ENCODE results near the gene CISD3. TPM values are rescaled to one million over a fixed set of nuclear protein-coding genes. Genes with fewer than 3 reads are reported as not detected.

CISD3 gene
- total RNA-seq, 2 donors from 2014 or later, result 8.9 to 11.2 TPM

- no peaks in the 10 kb centered on the region for H3K9me3 Mint-ChIP-seq
- TF ChIP-seq CTCF (conservative IDR thresholded peaks at IDR 0.05), result no peak
- no peak overlapping the region for H3K27ac ChIP-seq (ENCODE audit: low read depth, low read length)
- no peak overlapping the region for H3K4me3 ChIP-seq (ENCODE audit: low read length)
- no peaks in the 10 kb centered on the region for H3K9me3 ChIP-seq (ENCODE audit: control insufficient read depth, low read length)
- H3K4me1 Mint-ChIP-seq, result no peaks in the 10 kb centered on the region
- no peaks in the 10 kb centered on the region for H3K27me3 ChIP-seq (ENCODE audit: control insufficient read depth, insufficient read depth, low read length, poor library complexity, severe bottlenecking)
- DNase-seq, result no peak
- H3K36me3 Mint-ChIP-seq (ENCODE audit: low read depth), result peaks cover 83% of the 10 kb centered on the region
- H3K4me1 ChIP-seq (ENCODE audit: control insufficient read depth, insufficient read depth, low read length), result no peaks in the 10 kb centered on the region
- H3K36me3 ChIP-seq (ENCODE audit: control insufficient read depth, insufficient read depth, low read length), result peaks cover 92% of the 10 kb centered on the region
- no peak overlapping the region for H3K27ac Mint-ChIP-seq
- no peak overlapping the region for H3K4me3 Mint-ChIP-seq
- no peak overlapping the region for H3K9ac ChIP-seq (ENCODE audit: extremely low read depth, low read length, poor library complexity, severe bottlenecking)
- no peaks in the 10 kb centered on the region for H3K27me3 Mint-ChIP-seq (ENCODE audit: insufficient read depth)
These were observed 43.1 kb downstream of the CISD3 start for GRCh38 chr17:38773258-38773657.

DNA sequence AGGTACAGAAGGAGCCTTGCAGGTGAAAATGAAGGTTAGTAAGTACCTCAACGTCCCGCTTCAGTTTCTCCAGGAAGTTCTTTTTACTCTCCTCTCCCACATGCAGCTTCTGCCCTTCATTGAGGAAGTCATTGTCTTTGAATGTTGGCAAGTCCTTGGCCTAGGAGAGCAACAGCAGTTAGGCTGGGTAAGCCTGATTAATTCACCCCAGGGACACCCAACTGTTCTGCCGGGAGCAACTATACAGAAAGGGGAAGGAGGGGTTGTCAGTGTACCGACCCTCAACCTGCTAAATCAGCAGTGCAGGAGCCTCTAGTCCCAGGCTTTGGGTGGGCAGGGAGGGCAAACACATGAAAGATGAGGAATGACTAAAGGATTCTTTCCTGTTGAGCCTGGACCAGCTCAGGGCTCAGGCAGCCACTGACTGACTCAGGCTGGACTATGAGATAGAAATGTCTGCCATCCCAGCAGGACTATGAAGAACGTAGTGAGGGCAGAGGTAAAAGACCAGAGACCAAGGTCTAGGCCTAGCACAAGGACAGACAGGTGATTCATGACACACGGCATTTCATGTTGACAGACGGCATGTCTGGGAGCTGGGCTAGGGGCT, 47.6 kb downstream of the CISD3 start:
- H3K4me1 Mint-ChIP-seq, result no peaks in the 10 kb centered on the region
- Histone ChIP-seq H3K36me3 (ENCODE audit: control insufficient read depth, insufficient read depth, low read length) (peaks cover 90% of the 10 kb centered on the region), H3K4me3 (ENCODE audit: low read length) (no peak overlapping the region), H3K4me1 (ENCODE audit: control insufficient read depth, insufficient read depth, low read length) (no peaks in the 10 kb centered on the region), H3K9ac (ENCODE audit: extremely low read depth, low read length, poor library complexity, severe bottlenecking) (no peak overlapping the region), H3K27me3 (ENCODE audit: control insufficient read depth, insufficient read depth, low read length, poor library complexity, severe bottlenecking) (no peaks in the 10 kb centered on the region), H3K9me3 (ENCODE audit: control insufficient read depth, low read length) (no peaks in the 10 kb centered on the region), H3K27ac (ENCODE audit: low read depth, low read length) (no peak overlapping the region)
- no peak overlapping the region for H3K27ac Mint-ChIP-seq
- DNase-seq, result no peak
- TF ChIP-seq CTCF (conservative IDR thresholded peaks at IDR 0.05), result no peak
- H3K9me3 Mint-ChIP-seq, result no peaks in the 10 kb centered on the region
- 77 to 86% methylated on average over 7 of the region's 7 CpGs for WGBS, 2 experiments (ENCODE audit: insufficient coverage in 1 of 2, insufficient read length in 1 of 2)
- H3K4me3 Mint-ChIP-seq, result no peak overlapping the region
- H3K36me3 Mint-ChIP-seq (ENCODE audit: low read depth), result peaks cover 80% of the 10 kb centered on the region
- no peaks in the 10 kb centered on the region for H3K27me3 Mint-ChIP-seq (ENCODE audit: insufficient read depth)

DNA sequence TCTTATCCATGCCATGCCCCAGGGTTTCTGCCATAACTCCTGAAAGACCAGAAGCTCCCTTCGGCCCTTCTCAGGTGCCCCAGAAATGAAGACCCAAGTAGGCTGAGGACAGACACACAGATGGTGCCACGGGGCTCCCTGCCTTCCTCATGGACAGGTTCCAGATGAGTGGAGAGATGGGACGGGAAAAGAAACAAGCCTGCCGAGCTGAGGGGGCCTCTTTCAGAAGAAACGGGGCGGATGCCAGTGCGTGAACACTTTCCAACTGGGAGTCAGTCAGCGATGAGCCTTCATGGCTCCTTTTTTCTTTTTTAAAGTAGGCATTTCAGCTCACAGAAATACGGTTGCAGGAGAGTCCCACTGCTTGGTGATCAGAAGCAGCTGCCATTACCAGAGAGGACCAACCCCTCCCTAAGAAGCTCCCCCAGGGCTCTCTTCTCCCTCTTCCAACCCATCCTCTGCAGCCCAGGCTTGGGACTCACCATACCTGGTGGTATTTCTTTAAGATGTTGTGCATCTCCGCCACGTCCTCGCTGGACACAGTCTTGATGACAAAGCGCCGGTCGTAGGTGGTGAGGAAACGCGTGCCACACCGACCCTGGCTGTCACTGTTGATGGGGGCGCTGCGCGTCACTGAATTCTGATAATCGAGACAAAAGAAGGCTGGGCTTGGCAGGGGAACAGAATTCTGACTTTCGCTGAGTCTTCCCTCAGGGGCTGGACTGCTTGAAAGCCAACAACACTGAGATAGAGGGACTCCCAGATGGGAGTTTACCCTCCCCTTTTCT, 50.0 kb downstream of the CISD3 start:
- 94 to 99% methylated on average over 23 of the region's 23 CpGs for WGBS, 2 experiments (ENCODE audit: insufficient coverage in 1 of 2, insufficient read length in 1 of 2)
- peaks cover 82% of the 10 kb centered on the region for H3K36me3 Mint-ChIP-seq (ENCODE audit: low read depth)
- no peak overlapping the region for H3K27ac Mint-ChIP-seq
- Histone ChIP-seq H3K36me3 (ENCODE audit: control insufficient read depth, insufficient read depth, low read length) (peaks cover 91% of the 10 kb centered on the region), H3K9ac (ENCODE audit: extremely low read depth, low read length, poor library complexity, severe bottlenecking) (no peak overlapping the region), H3K4me1 (ENCODE audit: control insufficient read depth, insufficient read depth, low read length) (no peaks in the 10 kb centered on the region), H3K4me3 (ENCODE audit: low read length) (no peak overlapping the region), H3K27ac (ENCODE audit: low read depth, low read length) (no peak overlapping the region), H3K27me3 (ENCODE audit: control insufficient read depth, insufficient read depth, low read length, poor library complexity, severe bottlenecking) (no peaks in the 10 kb centered on the region), H3K9me3 (ENCODE audit: control insufficient read depth, low read length) (no peaks in the 10 kb centered on the region)
- no peaks in the 10 kb centered on the region for H3K4me1 Mint-ChIP-seq
- no peaks in the 10 kb centered on the region for H3K9me3 Mint-ChIP-seq
- TF ChIP-seq CTCF (conservative IDR thresholded peaks at IDR 0.05), result no peak
- H3K27me3 Mint-ChIP-seq (ENCODE audit: insufficient read depth), result no peaks in the 10 kb centered on the region
- DNase-seq, result no peak
- no peak overlapping the region for H3K4me3 Mint-ChIP-seq
